ENCODE measurements around the gene CORO2B.

CORO2B gene

GRCh38 chr15:68561171-68561900 lies 17.5 kb upstream of the CORO2B start:
- TF ChIP-seq CTCF (IDR thresholded peaks at IDR 0.05; ENCODE audit: low read length) (no peak), EZH2phosphoT487 (IDR thresholded peaks at IDR 0.05; ENCODE audit: low read length) (no peak), EZH2 (optimal IDR thresholded peaks at IDR 0.05; ENCODE audit: low read depth, low read length) (no peak)
- Histone ChIP-seq H3F3A (ENCODE audit: insufficient read depth, low read length) (no peaks in the 10 kb centered on the region), H3K27me3 (replicated peaks; ENCODE audit: insufficient read depth, low read length) (no peaks in the 10 kb centered on the region), H2AFZ (ENCODE audit: low read length) (no peak overlapping the region), H3K9me2 (replicated peaks; ENCODE audit: insufficient read depth, low read length) (no peaks in the 10 kb centered on the region), H4K20me1 (ENCODE audit: insufficient read depth, low read length) (no peaks in the 10 kb centered on the region), H3K4me1 (ENCODE audit: low read length) (no peaks in the 10 kb centered on the region), H3K9me3 (replicated peaks; ENCODE audit: insufficient read depth, low read length) (no peaks in the 10 kb centered on the region), H3K9ac (ENCODE audit: low read length) (no peak overlapping the region), H3K27ac (ENCODE audit: low read length) (no peak overlapping the region), H3K4me2 (ENCODE audit: low read depth, low read length) (no peak overlapping the region), H3K36me3 (replicated peaks; ENCODE audit: insufficient read depth, low read length) (no peaks in the 10 kb centered on the region), H3K4me3 (ENCODE audit: low read length) (no peak overlapping the region), H3K79me2 (ENCODE audit: low read length) (no peaks in the 10 kb centered on the region)
- DNase-seq = no peak

- Histone ChIP-seq H3K79me2 (ENCODE audit: low read length) (no peaks in the 10 kb centered on the region), H3K9me3 (replicated peaks; ENCODE audit: insufficient read depth, low read length) (no peaks in the 10 kb centered on the region), H4K20me1 (ENCODE audit: insufficient read depth, low read length) (no peaks in the 10 kb centered on the region), H3K36me3 (replicated peaks; ENCODE audit: insufficient read depth, low read length) (no peaks in the 10 kb centered on the region), H3K27me3 (replicated peaks; ENCODE audit: insufficient read depth, low read length) (no peaks in the 10 kb centered on the region), H2AFZ (ENCODE audit: low read length) (no peak overlapping the region), H3K9ac (ENCODE audit: low read length) (no peak overlapping the region), H3K4me3 (ENCODE audit: low read length) (no peak overlapping the region), H3K4me2 (ENCODE audit: low read depth, low read length) (no peak overlapping the region), H3F3A (ENCODE audit: insufficient read depth, low read length) (no peaks in the 10 kb centered on the region), H3K27ac (ENCODE audit: low read length) (no peak overlapping the region), H3K4me1 (ENCODE audit: low read length) (no peaks in the 10 kb centered on the region), H3K9me2 (replicated peaks; ENCODE audit: insufficient read depth, low read length) (no peaks in the 10 kb centered on the region)
- no peak for DNase-seq
- TF ChIP-seq EZH2phosphoT487 (IDR thresholded peaks at IDR 0.05; ENCODE audit: low read length) (no peak), EZH2 (optimal IDR thresholded peaks at IDR 0.05; ENCODE audit: low read depth, low read length) (no peak), CTCF (IDR thresholded peaks at IDR 0.05; ENCODE audit: low read length) (no peak)
Measured at GRCh38 chr15:68561901-68562300, 16.9 kb upstream of the CORO2B start.

- Histone ChIP-seq H2AFZ (ENCODE audit: low read length) (no peak overlapping the region), H3F3A (ENCODE audit: insufficient read depth, low read length) (no peaks in the 10 kb centered on the region), H3K4me1 (ENCODE audit: low read length) (no peaks in the 10 kb centered on the region), H3K9me3 (replicated peaks; ENCODE audit: insufficient read depth, low read length) (no peaks in the 10 kb centered on the region), H3K36me3 (replicated peaks; ENCODE audit: insufficient read depth, low read length) (no peaks in the 10 kb centered on the region), H3K4me3 (ENCODE audit: low read length) (no peak overlapping the region), H3K79me2 (ENCODE audit: low read length) (no peaks in the 10 kb centered on the region), H3K27ac (ENCODE audit: low read length) (no peak overlapping the region), H3K9ac (ENCODE audit: low read length) (no peak overlapping the region), H4K20me1 (ENCODE audit: insufficient read depth, low read length) (no peaks in the 10 kb centered on the region), H3K4me2 (ENCODE audit: low read depth, low read length) (no peak overlapping the region), H3K27me3 (replicated peaks; ENCODE audit: insufficient read depth, low read length) (no peaks in the 10 kb centered on the region), H3K9me2 (replicated peaks; ENCODE audit: insufficient read depth, low read length) (no peaks in the 10 kb centered on the region)
- no peak for DNase-seq
- TF ChIP-seq EZH2phosphoT487 (IDR thresholded peaks at IDR 0.05; ENCODE audit: low read length) (no peak), EZH2 (optimal IDR thresholded peaks at IDR 0.05; ENCODE audit: low read depth, low read length) (no peak), CTCF (IDR thresholded peaks at IDR 0.05; ENCODE audit: low read length) (no peak)
Measured at GRCh38 chr15:68564173-68564572, 14.6 kb upstream of the CORO2B start.
